ENCODE measurements around the gene MT1H. TPM values are rescaled to one million over a fixed set of nuclear protein-coding genes. Genes with fewer than 3 reads are reported as not detected.
"Not testable (repeated sequence)": the region's sequence is repeated elsewhere in the genome, so short reads cannot be mapped to it uniquely, and the experiment has no call there.

The MT1H gene
- total RNA-seq, 2 donors from 2014 or later, result not detected

GRCh38 chr16:56645838-56646237 lies 23.8 kb upstream of the MT1H start:
- H3K4me3 Mint-ChIP-seq, result no peak overlapping the region
- H3K27me3 Mint-ChIP-seq, result peaks cover under 1% of the 10 kb centered on the region
- H3K9me3 Mint-ChIP-seq, result no peaks in the 10 kb centered on the region

DNA sequence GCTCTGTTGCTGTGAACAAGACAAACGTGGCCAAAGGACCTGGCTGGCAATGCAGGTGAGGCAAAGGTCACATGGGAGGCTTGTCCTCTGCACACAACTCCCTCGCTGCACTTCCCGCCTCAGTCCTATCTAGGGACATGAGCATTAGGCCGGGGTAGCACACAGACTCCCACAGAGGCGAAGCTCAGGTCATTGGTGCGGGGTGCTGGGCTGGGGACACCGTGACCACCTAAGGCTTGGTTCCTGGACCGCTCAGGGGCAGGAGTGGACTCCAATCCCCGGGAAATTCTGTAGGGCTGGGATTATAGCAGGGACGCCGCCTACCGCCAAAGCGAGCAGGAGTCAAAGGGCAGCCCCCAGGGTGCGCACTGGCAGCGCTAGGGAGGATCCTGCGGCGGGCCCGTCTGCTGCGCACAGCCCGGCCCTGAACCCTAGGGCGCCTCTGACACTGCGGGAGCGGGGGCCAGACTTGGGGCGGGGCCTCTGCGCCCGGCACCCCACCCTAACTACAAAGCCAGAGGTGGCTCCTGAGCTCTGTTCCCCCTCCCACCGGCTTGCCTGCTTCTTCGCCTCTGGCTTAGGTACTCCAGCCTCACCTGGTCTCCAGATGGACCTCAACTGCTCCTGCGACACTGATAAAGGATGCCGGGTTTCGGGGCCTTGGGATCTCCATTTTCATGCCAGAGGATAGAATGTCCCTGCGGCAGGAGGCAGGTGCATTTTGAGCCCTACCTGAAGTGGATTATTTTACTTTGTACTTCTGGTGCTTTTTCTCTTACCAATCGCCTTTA lies 21.8 kb upstream of the MT1H start:
- ATAC-seq (replicated peaks), result no peak
- H3K27ac Mint-ChIP-seq, result no peak overlapping the region
- H3K36me3 Mint-ChIP-seq (ENCODE audit: low read depth), result no peaks in the 10 kb centered on the region
- H3K27me3 Mint-ChIP-seq, result peaks cover 6% of the 10 kb centered on the region
- no peak overlapping the region for H3K4me3 Mint-ChIP-seq
- H3K9me3 Mint-ChIP-seq, result no peaks in the 10 kb centered on the region
- H3K4me1 Mint-ChIP-seq, result peaks cover 8% of the 10 kb centered on the region

More at GRCh38 chr16:56645838-56646237, 23.8 kb upstream of the MT1H start:
- no peak overlapping the region for H3K27ac Mint-ChIP-seq
- ATAC-seq (replicated peaks), result no peak
- H3K4me1 Mint-ChIP-seq, result peaks cover 8% of the 10 kb centered on the region
- no peaks in the 10 kb centered on the region for H3K36me3 Mint-ChIP-seq (ENCODE audit: low read depth)

- Mint-ChIP-seq H3K36me3 (ENCODE audit: low read depth) (no peaks in the 10 kb centered on the region), H3K9me3 (no peaks in the 10 kb centered on the region), H3K27ac (no peak overlapping the region), H3K4me3 (no peak overlapping the region), H3K4me1 (peaks cover under 1% of the 10 kb centered on the region), H3K27me3 (peaks cover 9% of the 10 kb centered on the region)
- ATAC-seq (replicated peaks), result no peak
These were observed 20.3 kb upstream of the MT1H start for GRCh38 chr16:56649271-56649670.

GRCh38 chr16:56649820-56650219 lies 19.8 kb upstream of the MT1H start:
- no peak for ATAC-seq (replicated peaks)
- no peak overlapping the region for H3K27ac Mint-ChIP-seq
- no peaks in the 10 kb centered on the region for H3K36me3 Mint-ChIP-seq (ENCODE audit: low read depth)
- peaks cover 9% of the 10 kb centered on the region for H3K27me3 Mint-ChIP-seq
- no peak overlapping the region for H3K4me3 Mint-ChIP-seq
- H3K9me3 Mint-ChIP-seq, result no peaks in the 10 kb centered on the region
- no peaks in the 10 kb centered on the region for H3K4me1 Mint-ChIP-seq

GRCh38 chr16:56651586-56651985 lies 18.0 kb upstream of the MT1H start, which contains the start of gene MT1B:
Gene MT1B, plus strand, starts transcription at chr16:56651886. Its CDS starts 68 bp downstream, at chr16:56651954.
- H3K27me3 Mint-ChIP-seq, result peaks cover 9% of the 10 kb centered on the region
- H3K36me3 Mint-ChIP-seq (ENCODE audit: low read depth), result no peaks in the 10 kb centered on the region
- no peak within 1 kb of the TSS for H3K27ac Mint-ChIP-seq
- ATAC-seq (replicated peaks), result no peak
- no peak within 1 kb of the TSS for H3K4me3 Mint-ChIP-seq
- H3K4me1 Mint-ChIP-seq, result no peaks in the 10 kb centered on the region
- no peaks in the 10 kb centered on the region for H3K9me3 Mint-ChIP-seq

DNA sequence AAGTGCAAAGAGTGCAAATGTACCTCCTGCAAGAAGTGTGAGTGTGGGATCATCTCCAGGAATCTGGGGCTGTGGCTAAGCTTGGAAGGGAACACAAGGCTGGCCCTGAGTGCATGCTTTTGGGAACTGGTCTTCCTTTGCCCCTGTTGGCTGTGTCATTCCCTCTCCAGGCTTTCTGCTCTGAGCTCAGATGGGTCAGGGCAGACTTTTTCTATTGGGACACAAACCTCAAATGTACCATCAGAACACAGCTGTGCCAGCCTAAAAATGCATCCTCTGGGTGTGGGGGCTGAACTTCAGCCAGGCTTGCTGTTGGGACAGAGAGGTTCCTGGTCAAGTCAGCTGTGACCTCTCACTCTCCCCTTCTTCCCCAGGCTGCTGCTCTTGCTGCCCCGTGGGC lies 17.0 kb upstream of the MT1H start:
- H3K27ac Mint-ChIP-seq, result no peak overlapping the region
- peaks cover 9% of the 10 kb centered on the region for H3K27me3 Mint-ChIP-seq
- no peaks in the 10 kb centered on the region for H3K9me3 Mint-ChIP-seq
- H3K4me3 Mint-ChIP-seq, result no peak overlapping the region
- H3K4me1 Mint-ChIP-seq, result peaks cover 4% of the 10 kb centered on the region
- H3K36me3 Mint-ChIP-seq (ENCODE audit: low read depth), result no peaks in the 10 kb centered on the region
- ATAC-seq (replicated peaks), result no peak

- ATAC-seq (replicated peaks), result no peak
- H3K4me3 Mint-ChIP-seq, result no peak overlapping the region
- peaks cover 9% of the 10 kb centered on the region for H3K27me3 Mint-ChIP-seq
- no peaks in the 10 kb centered on the region for H3K36me3 Mint-ChIP-seq (ENCODE audit: low read depth)
- peaks cover 9% of the 10 kb centered on the region for H3K4me1 Mint-ChIP-seq
- H3K27ac Mint-ChIP-seq, result no peak overlapping the region
- H3K9me3 Mint-ChIP-seq, result no peaks in the 10 kb centered on the region
These were observed 16.4 kb upstream of the MT1H start for GRCh38 chr16:56653218-56653617.

DNA sequence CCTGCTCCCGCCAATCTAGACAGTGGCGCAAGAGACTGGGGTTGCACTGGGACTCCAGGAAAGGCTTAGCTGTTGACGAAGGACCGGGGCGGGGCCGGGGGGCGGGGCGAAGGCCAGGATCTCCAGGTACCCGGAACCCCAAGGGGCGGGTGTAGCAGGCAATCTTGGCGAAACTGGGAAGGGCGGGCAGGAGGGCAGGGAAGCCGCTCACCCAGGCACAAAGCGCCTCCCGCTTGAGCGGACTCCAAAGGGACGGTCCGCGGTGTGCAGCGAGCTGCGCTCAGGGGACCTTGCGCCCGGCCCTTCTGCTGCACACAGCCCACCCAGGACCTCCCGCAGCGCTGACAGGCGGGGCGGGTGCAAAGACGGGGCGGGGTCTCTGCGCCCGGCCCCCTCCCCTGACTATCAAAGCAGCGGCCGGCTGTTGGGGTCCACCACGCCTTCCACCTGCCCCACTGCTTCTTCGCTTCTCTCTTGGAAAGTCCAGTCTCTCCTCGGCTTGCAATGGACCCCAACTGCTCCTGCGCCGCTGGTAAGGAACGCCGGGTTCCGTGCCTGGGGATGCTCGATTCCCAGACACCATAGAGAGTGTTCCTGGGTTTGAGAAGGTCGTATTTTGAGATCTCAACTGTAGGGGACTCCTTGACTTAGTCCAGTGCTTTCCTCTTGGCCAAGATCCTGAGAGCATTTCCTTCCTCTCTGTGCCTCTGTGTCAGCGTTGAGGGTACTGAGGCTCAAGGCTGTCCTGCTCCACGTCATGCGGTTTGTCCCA lies 11.9 kb upstream of the MT1H start, which contains the start of gene MT1F:
TSS of gene MT1F (plus strand) at position 405 of the 772 bp plus-strand sequence. CDS start at position 505, 100 bp downstream.
- H3K4me1 Mint-ChIP-seq, result peaks cover 14% of the 10 kb centered on the region
- H3K36me3 Mint-ChIP-seq (ENCODE audit: low read depth), result no peaks in the 10 kb centered on the region
- H3K9me3 Mint-ChIP-seq, result no peaks in the 10 kb centered on the region
- peaks cover 3% of the 10 kb centered on the region for H3K27me3 Mint-ChIP-seq
- H3K27ac Mint-ChIP-seq, result peak within 1 kb of the TSS; percentile 89
- peak; percentile 95 for ATAC-seq (replicated peaks)
- H3K4me3 Mint-ChIP-seq, result peak within 1 kb of the TSS; percentile 97

DNA sequence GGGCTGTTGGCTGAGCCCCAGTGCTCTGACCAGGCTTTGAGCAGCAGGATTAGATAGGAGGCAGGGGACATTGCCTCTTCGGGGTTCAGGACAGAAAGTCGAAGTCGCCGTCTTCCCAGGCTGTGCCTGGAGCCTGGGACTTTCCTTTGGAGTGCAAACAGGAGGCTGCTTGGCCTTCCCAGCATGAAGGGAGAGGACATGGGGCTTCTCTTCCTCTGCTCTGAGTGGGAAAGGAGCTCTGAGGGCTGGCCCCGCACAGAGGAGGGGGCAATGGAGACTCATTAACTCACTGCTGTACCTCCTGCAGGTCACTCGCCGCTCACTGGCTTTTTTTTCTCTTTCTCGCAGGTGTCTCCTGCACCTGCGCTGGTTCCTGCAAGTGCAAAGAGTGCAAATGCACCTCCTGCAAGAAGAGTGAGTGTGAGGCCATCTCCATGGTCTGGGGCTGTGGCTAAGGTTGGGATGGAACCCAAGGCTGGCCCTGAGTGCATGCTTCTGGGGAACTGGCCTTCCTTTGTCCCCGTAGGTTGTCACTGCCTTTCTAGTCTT lies 11.2 kb upstream of the MT1H start:
- H3K4me3 Mint-ChIP-seq, result peak overlapping the region; percentile 97
- H3K27ac Mint-ChIP-seq, result peak overlapping the region; percentile 89
- no peaks in the 10 kb centered on the region for H3K9me3 Mint-ChIP-seq
- peaks cover 16% of the 10 kb centered on the region for H3K4me1 Mint-ChIP-seq
- H3K36me3 Mint-ChIP-seq (ENCODE audit: low read depth), result no peaks in the 10 kb centered on the region
- ATAC-seq (replicated peaks), result no peak
- peaks cover 2% of the 10 kb centered on the region for H3K27me3 Mint-ChIP-seq

GRCh38 chr16:56662357-56663354 lies 7.0 kb upstream of the MT1H start:
- ATAC-seq (replicated peaks), result peak; percentile 70
- Mint-ChIP-seq H3K27me3 (peaks cover 11% of the 10 kb centered on the region), H3K4me1 (peaks cover 15% of the 10 kb centered on the region), H3K4me3 (peak overlapping the region; percentile 80), H3K36me3 (ENCODE audit: low read depth) (peaks cover 21% of the 10 kb centered on the region), H3K27ac (peak overlapping the region; percentile 88), H3K9me3 (no peaks in the 10 kb centered on the region)

DNA sequence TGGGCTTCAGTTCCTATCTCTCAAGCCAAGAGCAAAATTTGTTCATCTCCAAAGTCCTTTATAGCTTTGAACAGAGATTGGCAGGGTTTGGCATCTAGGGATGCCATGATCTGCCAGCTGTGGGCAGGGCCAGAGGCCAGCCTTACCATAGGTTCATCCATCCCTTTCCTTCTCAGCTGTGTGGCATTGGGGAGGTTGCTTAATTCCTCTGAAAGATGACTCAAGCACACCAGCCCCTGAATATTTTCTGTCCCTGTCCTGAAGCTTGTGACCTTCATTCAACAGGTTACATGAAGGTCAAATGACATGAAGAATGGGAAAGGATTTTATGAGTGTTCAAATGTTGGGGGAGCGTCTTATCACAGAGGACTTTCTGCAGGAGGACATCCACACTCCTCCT lies 5.1 kb upstream of the MT1H start:
- Mint-ChIP-seq H3K27me3 (peaks cover 27% of the 10 kb centered on the region), H3K4me1 (peaks cover 18% of the 10 kb centered on the region), H3K9me3 (no peaks in the 10 kb centered on the region), H3K4me3 (no peak overlapping the region), H3K36me3 (ENCODE audit: low read depth) (peaks cover 28% of the 10 kb centered on the region), H3K27ac (no peak overlapping the region)
- ATAC-seq (replicated peaks), result no peak

DNA sequence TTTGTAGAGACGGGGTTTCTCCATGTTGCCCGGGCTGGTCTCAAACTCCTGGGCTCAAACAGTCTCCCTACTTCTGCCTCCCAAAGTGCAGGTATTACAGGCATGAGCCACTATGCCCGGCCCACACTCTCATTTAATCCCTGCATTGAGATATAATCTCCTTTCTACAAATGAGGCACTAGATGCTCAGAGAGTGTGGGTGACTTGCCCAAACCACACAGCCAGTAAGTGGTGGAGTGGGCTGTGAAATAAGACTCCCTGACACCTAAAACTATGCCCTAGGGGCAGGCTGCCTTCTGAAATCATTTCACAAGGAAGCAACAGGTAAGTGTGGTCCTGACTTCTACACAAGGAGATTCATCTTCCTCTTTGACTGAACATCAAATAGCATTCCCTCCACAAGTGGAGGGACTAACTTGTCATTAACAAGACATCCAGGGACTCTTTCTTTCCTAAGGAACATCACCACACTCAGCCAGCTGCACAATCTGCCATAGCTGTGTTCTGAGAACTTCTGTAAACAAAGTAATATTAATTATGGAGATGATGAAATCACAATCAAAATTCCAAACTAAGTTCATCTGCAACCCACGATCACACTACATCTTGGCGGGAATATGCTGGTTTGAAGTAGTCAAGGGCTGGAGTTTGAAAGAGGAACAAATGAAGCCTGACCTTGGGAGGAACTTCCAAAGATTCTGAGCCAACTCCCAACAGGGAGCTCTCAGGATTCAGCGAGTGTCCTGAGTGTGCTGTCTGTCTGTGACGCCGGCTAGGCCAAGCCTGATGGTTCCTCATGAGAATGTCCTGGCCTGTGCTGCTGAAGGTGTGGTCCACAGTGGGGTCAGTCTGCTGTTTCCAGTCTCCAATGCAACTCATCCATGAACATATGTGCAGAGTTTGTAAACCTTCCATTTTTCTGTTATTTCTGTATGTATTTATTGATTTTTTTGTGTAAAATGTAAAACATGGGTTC lies 4.0 kb upstream of the MT1H start:
- not testable (repeated sequence) for ATAC-seq (replicated peaks); H3K4me3 Mint-ChIP-seq; H3K9me3 Mint-ChIP-seq; H3K27ac Mint-ChIP-seq
- Mint-ChIP-seq H3K36me3 (ENCODE audit: low read depth) (peaks cover 28% of the 10 kb centered on the region), H3K4me1 (peaks cover 18% of the 10 kb centered on the region), H3K27me3 (peaks cover 33% of the 10 kb centered on the region)
